GM12892 (cell line): ENCODE data around the gene ASTN2.

ENCODE experiments used
- POLR2AphosphoS5 ChIP-seq: IDR thresholded peaks from 2 replicates; pipeline ENCODE4 v1.6.1; 2011; ENCODE audit warnings: low read depth, low read length, control low read depth
- TAF1 ChIP-seq: IDR thresholded peaks from 2 replicates; pipeline ENCODE4 v1.6.1; 2011; ENCODE audit warnings: low read depth, mild to moderate bottlenecking, control low read depth, low read length, borderline replicate concordance

GRCh38 chr9:116933251-116933650 is 481.6 kb downstream of the ASTN2 start:
- no peak for TF ChIP-seq TAF1
- no peak for TF ChIP-seq POLR2AphosphoS5
